Stomach (tissue), 4 donors: Measurements from ENCODE around the gene CCDC68.

Source experiments
- POLR2AphosphoS5 ChIP-seq, 3 donors: sonication (generic); formaldehyde crosslinking; IDR thresholded peaks; one replicate each; pipeline ENCODE4 v1.6.1; 2016; ENCODE audit warnings: antibody characterized with exemption in 3 of 3
- TF ChIP-seq, protein P1 (sequence below), 7 experiments: fragments of 450-650 bp in 4 of 7; fragments of 200-600 bp in 3 of 7; sonication (generic) in 3 of 7; IDR thresholded peaks; one replicate each; pipeline ENCODE4 v1.5.1; 2016 to 2019; ENCODE audit warnings: antibody characterized with exemption in 7 of 7, control low read depth in 2 of 7, mild to moderate bottlenecking in 1 of 7

DNA sequence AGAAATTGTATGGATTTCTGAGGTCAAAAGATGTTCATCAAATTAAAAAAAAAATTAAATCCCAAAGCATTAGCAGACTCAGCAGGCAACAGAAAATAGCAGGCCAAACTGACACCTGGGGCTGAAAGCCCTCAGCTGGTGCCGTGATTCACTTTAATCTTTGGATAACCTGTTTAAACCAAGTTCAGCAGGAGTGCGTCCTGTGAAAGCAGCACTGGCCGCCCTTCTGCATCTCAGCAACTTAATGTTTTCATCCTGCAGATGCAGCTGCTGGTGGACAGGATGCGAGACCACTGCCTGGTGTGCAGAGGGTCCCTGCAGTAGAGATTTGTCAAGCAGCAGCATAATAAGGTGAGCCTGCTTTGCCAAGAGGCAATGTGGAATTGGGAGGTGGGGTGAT is 41.2 kb downstream of the CCDC68 start:
- TF ChIP-seq, protein P1, sequence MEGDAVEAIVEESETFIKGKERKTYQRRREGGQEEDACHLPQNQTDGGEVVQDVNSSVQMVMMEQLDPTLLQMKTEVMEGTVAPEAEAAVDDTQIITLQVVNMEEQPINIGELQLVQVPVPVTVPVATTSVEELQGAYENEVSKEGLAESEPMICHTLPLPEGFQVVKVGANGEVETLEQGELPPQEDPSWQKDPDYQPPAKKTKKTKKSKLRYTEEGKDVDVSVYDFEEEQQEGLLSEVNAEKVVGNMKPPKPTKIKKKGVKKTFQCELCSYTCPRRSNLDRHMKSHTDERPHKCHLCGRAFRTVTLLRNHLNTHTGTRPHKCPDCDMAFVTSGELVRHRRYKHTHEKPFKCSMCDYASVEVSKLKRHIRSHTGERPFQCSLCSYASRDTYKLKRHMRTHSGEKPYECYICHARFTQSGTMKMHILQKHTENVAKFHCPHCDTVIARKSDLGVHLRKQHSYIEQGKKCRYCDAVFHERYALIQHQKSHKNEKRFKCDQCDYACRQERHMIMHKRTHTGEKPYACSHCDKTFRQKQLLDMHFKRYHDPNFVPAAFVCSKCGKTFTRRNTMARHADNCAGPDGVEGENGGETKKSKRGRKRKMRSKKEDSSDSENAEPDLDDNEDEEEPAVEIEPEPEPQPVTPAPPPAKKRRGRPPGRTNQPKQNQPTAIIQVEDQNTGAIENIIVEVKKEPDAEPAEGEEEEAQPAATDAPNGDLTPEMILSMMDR (IDR thresholded peaks at IDR 0.05): no peak
- TF ChIP-seq POLR2AphosphoS5 (IDR thresholded peaks at IDR 0.05): no peak
